H1 (cell line): ENCODE results near the gene GABRG3. TPM values are rescaled to one million over a fixed set of nuclear protein-coding genes. Genes with fewer than 3 reads are reported as not detected.

ENCODE experiments used
- CTCF ChIA-PET: fragments of 300-600 bp; sonication (Branson Sonifier 250); formaldehyde crosslinking; loops from one replicate; lab custom pipeline; 2021; ENCODE audit not compliant: partially characterized antibody; lab: Charles Lee
- POLR2A ChIA-PET: fragments of 300-600 bp; sonication (Branson Sonifier 250); formaldehyde crosslinking; loops from one replicate; lab custom pipeline; 2021; ENCODE audit warnings: inconsistent platforms; ENCODE audit not compliant: partially characterized antibody; lab: Charles Lee
- DNase-seq, 2 experiments: peaks; one replicate each; pipeline versions ENCODE4 v3.0.0 to v3.0.0-alpha.2; 2010 to 2022; ENCODE audit warnings: low spot score in 2 of 2, low read depth in 1 of 2, mixed read lengths in 1 of 2
- FAIRE-seq: peaks from 2 replicates; lab custom pipeline; 2011; peaks lifted over from hg19 to GRCh38; lab: Jason Lieb, UNC
- H2AFZ ChIP-seq: 2 replicates; pipeline ENCODE4 v1.8.1; 2012; ENCODE audit warnings: low read length, inconsistent platforms
- H2AK5ac ChIP-seq: 2 replicates; pipeline ENCODE4 v1.6.1; 2013; ENCODE audit warnings: low read depth, low read length
- H2BK120ac ChIP-seq: replicated peaks from 2 replicates; pipeline ENCODE3; 2013; ENCODE audit warnings: low read depth, low read length, inconsistent platforms
- H2BK12ac ChIP-seq: 2 replicates; pipeline ENCODE4 v1.6.1; 2013; ENCODE audit warnings: low read depth, low read length
- H2BK15ac ChIP-seq: 2 replicates; pipeline ENCODE4 v1.6.1; 2013; ENCODE audit warnings: low read length
- H2BK20ac ChIP-seq: 2 replicates; pipeline ENCODE4 v1.6.1; 2013; ENCODE audit warnings: low read length
- H2BK5ac ChIP-seq: 2 replicates; pipeline ENCODE4 v1.6.1; 2013; ENCODE audit warnings: low read depth, low read length
- H3K14ac ChIP-seq: 2 replicates; pipeline ENCODE4 v1.6.1; 2013; ENCODE audit warnings: inconsistent platforms; ENCODE audit not compliant: insufficient read length
- H3K18ac ChIP-seq: 2 replicates; pipeline ENCODE4 v1.6.1; 2013; ENCODE audit warnings: low read length; ENCODE audit errors: extremely low read depth
- H3K23ac ChIP-seq: 2 replicates; pipeline ENCODE4 v1.6.1; 2013; ENCODE audit warnings: inconsistent platforms; ENCODE audit not compliant: insufficient read length
- H3K23me2 ChIP-seq: 2 replicates; pipeline ENCODE4 v1.6.1; 2013; ENCODE audit warnings: low read depth, low read length
- H3K27ac ChIP-seq: 2 replicates; pipeline ENCODE4 v1.6.1; 2011; ENCODE audit warnings: low read depth, low read length, inconsistent platforms
- H3K27me3 ChIP-seq, 4 experiments: replicated peaks in 1 of 4; 1 replicate in 1 of 4; 2 replicates in 3 of 4; pipeline versions ENCODE4 v1.6.1 to v1.8.1; 2011 to 2013; ENCODE audit warnings: low read length in 3 of 4, mild to moderate bottlenecking in 3 of 4, inconsistent platforms in 2 of 4, mixed read lengths in 2 of 4, moderate library complexity in 1 of 4; ENCODE audit not compliant: control insufficient read depth in 3 of 4, insufficient read depth in 3 of 4; ENCODE audit errors: extremely low read depth in 1 of 4
- H3K36me3 ChIP-seq, 4 experiments: 2 replicates each; pipeline versions ENCODE4 v1.6.1 to v1.8.1; 2011 to 2013; ENCODE audit warnings: mild to moderate bottlenecking in 4 of 4, low read length in 3 of 4, moderate library complexity in 2 of 4, control low read depth in 1 of 4, inconsistent platforms in 1 of 4; ENCODE audit not compliant: insufficient read depth in 4 of 4, control insufficient read depth in 2 of 4
- H3K4ac ChIP-seq: replicated peaks from 2 replicates; pipeline ENCODE3; 2013; ENCODE audit warnings: low read length, low read depth, mixed read lengths, inconsistent platforms; ENCODE audit not compliant: insufficient read length
- H3K4me1 ChIP-seq, 4 experiments: replicated peaks in 1 of 4; 1 replicate in 1 of 4; 2 replicates in 3 of 4; pipeline versions ENCODE4 v1.6.1 to v1.8.1; 2011 to 2013; ENCODE audit warnings: low read length in 3 of 4, inconsistent platforms in 2 of 4, mixed read lengths in 1 of 4; ENCODE audit not compliant: insufficient read depth in 4 of 4, control insufficient read depth in 3 of 4
- H3K4me2 ChIP-seq, 2 experiments: 2 replicates each; pipeline versions ENCODE4 v1.6.1 to v1.8.1; 2011 to 2013; ENCODE audit warnings: low read depth in 2 of 2, low read length in 2 of 2, control low read depth in 1 of 2, inconsistent platforms in 1 of 2, mild to moderate bottlenecking in 1 of 2; ENCODE audit not compliant: insufficient read depth in 1 of 2
- H3K4me3 ChIP-seq, 4 experiments: fragments of 200-600, 300-600 bp in 1 of 4; sonication (generic), shearing (Covaris generic), sonication (Bioruptor Twin) in 1 of 4; 2 replicates each; pipeline versions ENCODE4 v1.5.1 to v1.8.1; 2011 to 2016; ENCODE audit warnings: low read length in 4 of 4, low read depth in 3 of 4, control low read depth in 2 of 4, inconsistent platforms in 2 of 4, mild to moderate bottlenecking in 2 of 4, mixed read lengths in 1 of 4, moderate library complexity in 1 of 4; ENCODE audit not compliant: insufficient read depth in 2 of 4; ENCODE audit errors: extremely low read depth in 1 of 4
- H3K56ac ChIP-seq: replicated peaks from 2 replicates; pipeline ENCODE3; 2013; ENCODE audit warnings: low read depth, mild to moderate bottlenecking, mixed read lengths, low read length, inconsistent platforms; ENCODE audit not compliant: insufficient read length
- H3K79me1 ChIP-seq: 2 replicates; pipeline ENCODE4 v1.6.1; 2013; ENCODE audit warnings: low read depth, low read length, control low read depth
- H3K79me2 ChIP-seq, 2 experiments: 2 replicates each; pipeline versions ENCODE4 v1.6.1 to v1.8.1; 2012 to 2013; ENCODE audit warnings: low read length in 2 of 2, mild to moderate bottlenecking in 2 of 2, inconsistent platforms in 1 of 2; ENCODE audit not compliant: insufficient read depth in 2 of 2, control insufficient read depth in 1 of 2
- H3K9ac ChIP-seq, 4 experiments: replicated peaks in 1 of 4; 1 replicate in 1 of 4; 2 replicates in 3 of 4; pipeline versions ENCODE4 v1.6.1 to v1.8.1; 2011 to 2013; ENCODE audit warnings: low read depth in 3 of 4, low read length in 3 of 4, control low read depth in 2 of 4, mild to moderate bottlenecking in 2 of 4, moderate library complexity in 2 of 4, inconsistent platforms in 1 of 4; ENCODE audit errors: extremely low read depth in 1 of 4
- H3K9me3 ChIP-seq, 2 experiments: 2 replicates each; pipeline versions ENCODE4 v1.6.1 to v1.8.1; 2012 to 2013; ENCODE audit warnings: mild to moderate bottlenecking in 2 of 2, moderate library complexity in 2 of 2, control low read depth in 1 of 2, inconsistent platforms in 1 of 2, low read depth in 1 of 2, low read length in 1 of 2, mixed read lengths in 1 of 2; ENCODE audit not compliant: insufficient read depth in 2 of 2
- H4K20me1 ChIP-seq, 2 experiments: replicated peaks in 1 of 2; 2 replicates each; pipeline versions ENCODE3 to v1.8.1; 2011 to 2013; ENCODE audit warnings: inconsistent platforms in 2 of 2, low read length in 2 of 2, mild to moderate bottlenecking in 1 of 2; ENCODE audit not compliant: insufficient read depth in 2 of 2, control insufficient read depth in 1 of 2
- H4K5ac ChIP-seq: 2 replicates; pipeline ENCODE4 v1.6.1; 2013; ENCODE audit warnings: low read length, low read depth, mixed read lengths, inconsistent platforms; ENCODE audit not compliant: insufficient read length
- H4K8ac ChIP-seq: 2 replicates; pipeline ENCODE4 v1.8.0; 2013; ENCODE audit warnings: mild to moderate bottlenecking, moderate library complexity, low read length, inconsistent platforms; ENCODE audit not compliant: insufficient read depth; ENCODE audit errors: extremely low read depth
- H4K91ac ChIP-seq: replicated peaks from 2 replicates; pipeline ENCODE3; 2013; ENCODE audit warnings: low read length, mixed read lengths, inconsistent platforms; ENCODE audit not compliant: insufficient read length
- ASH2L ChIP-seq: fragments of 200-600, 300-600 bp; sonication (generic); IDR thresholded peaks from one replicate; pipeline ENCODE4 v1.7.1; 2017; ENCODE audit warnings: low read length
- EP300 ChIP-seq, 2 experiments: IDR thresholded peaks; 1 replicate in 1 of 2; 2 replicates in 1 of 2; pipeline ENCODE4 v1.6.1; 2011 to 2012; ENCODE audit warnings: low read depth in 2 of 2, low read length in 2 of 2, mild to moderate bottlenecking in 2 of 2, borderline replicate concordance in 1 of 2, inconsistent platforms in 1 of 2, moderate library complexity in 1 of 2
- FOSL1 ChIP-seq: IDR thresholded peaks from 2 replicates; pipeline ENCODE4 v1.6.1; 2011; ENCODE audit warnings: mild to moderate bottlenecking, low read depth, low read length, moderate library complexity; ENCODE audit not compliant: insufficient read depth
- PHF8 ChIP-seq: fragments of 200-600 bp; sonication (generic); conservative IDR thresholded peaks from 2 replicates; pipeline ENCODE4 v1.7.1; 2012; ENCODE audit warnings: low read depth, mild to moderate bottlenecking, inconsistent platforms, low read length, moderate library complexity
- SAP30 ChIP-seq: fragments of 300-600 bp; sonication (generic); IDR thresholded peaks from 2 replicates; pipeline ENCODE4 v1.7.1; 2012; ENCODE audit warnings: low read length, moderate library complexity, mild to moderate bottlenecking, inconsistent platforms; ENCODE audit not compliant: insufficient read depth, insufficient replicate concordance
- SIRT6 ChIP-seq: IDR thresholded peaks from one replicate; pipeline ENCODE4 v1.7.1; 2012; ENCODE audit warnings: low read length, inconsistent platforms
- WGBS, 2 experiments: shearing (Covaris generic) in 1 of 2; methylation state at CpG; one replicate each; pipeline versions ENCODE4 v1.1.6 to v1.1.7; 2013 to 2015; ENCODE audit warnings: low lambda C conversion rate in 2 of 2, mixed read lengths in 2 of 2, inconsistent platforms in 1 of 2, low coverage in 1 of 2, missing lambda C conversion rate in 1 of 2; ENCODE audit not compliant: insufficient replicate concordance in 2 of 2, insufficient coverage in 1 of 2, insufficient read length in 1 of 2; ENCODE audit errors: extremely low coverage in 1 of 2, missing lambda C conversion rate in 1 of 2; 5-methylcytosine and 5-hydroxymethylcytosine counted together
- polyA plus RNA-seq, 7 experiments: library from polyadenylated mRNA; depleted of rRNA in 3 of 7; stranded (reverse) in 5 of 7; unstranded in 2 of 7; fragments of >200 nt in 5 of 7; fragments of 200-250 nt in 2 of 7; gene quantifications; 1 replicate in 5 of 7; 2 replicates in 1 of 7; 4 replicates in 1 of 7; pipeline versions ENCODE4 v1.2.1 to v1.2.3, GENCODE V29; 2011 to 2013; ENCODE audit warnings: missing spikeins in 2 of 7, mixed read lengths in 2 of 7
- total RNA-seq: library from RNA; stranded (reverse); fragmentation: NEBNext Ultra II Directional; extraction: Animal tissue kit (Norgen Biotek cat#: 25700); gene quantifications from 2 replicates; pipeline ENCODE4 v1.2.1, GENCODE V29; 2021

GABRG3 gene
- total and polyA plus RNA-seq, 2 of the 8 experiments (the other 6 are each of a cell fraction or from before 2014, with no cell fraction given): 0.17 to 0.80 TPM

DNA sequence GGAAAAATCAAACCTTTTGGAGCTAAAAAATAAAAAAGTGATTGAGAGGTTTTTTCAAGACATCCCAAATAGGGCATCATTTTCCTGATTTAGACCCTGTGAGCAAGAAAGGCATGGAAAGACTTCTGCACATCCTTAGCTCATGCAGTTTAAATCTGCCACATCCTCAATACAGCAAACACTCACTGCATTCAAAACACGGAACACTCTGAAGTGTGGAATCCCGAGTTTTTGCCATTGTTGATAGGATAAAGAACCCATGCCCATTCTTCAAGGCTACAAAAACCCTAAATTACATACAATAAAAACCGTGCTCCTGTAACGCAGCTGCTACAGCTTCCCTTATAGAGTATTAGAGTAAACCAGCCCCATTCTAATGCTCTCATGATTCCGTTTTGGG lies 346.8 kb downstream of the GABRG3 start:
- H3K4me1 ChIP-seq: no peaks in the 10 kb centered on the region
- H3K27ac ChIP-seq: no peak overlapping the region
- H3K23me2 ChIP-seq: no peaks in the 10 kb centered on the region
- H3K4me2 ChIP-seq: no peak overlapping the region
- no peak overlapping the region for H3K18ac ChIP-seq
- no peak overlapping the region for H3K4me3 ChIP-seq
- no peak overlapping the region for H3K14ac ChIP-seq
- no peak overlapping the region for H2AFZ ChIP-seq
- H3K56ac ChIP-seq: no peak overlapping the region
- H2BK20ac ChIP-seq: no peak overlapping the region
- no peak for FAIRE-seq
- no peak overlapping the region for H4K8ac ChIP-seq
- H4K5ac ChIP-seq: no peak overlapping the region
- no peaks in the 10 kb centered on the region for H3K36me3 ChIP-seq
- no peak for DNase-seq
- no peak overlapping the region for H2AK5ac ChIP-seq
- no peak overlapping the region for H2BK15ac ChIP-seq
- peaks cover 0 to 2% of the 10 kb centered on the region in 2 experiments for H4K20me1 ChIP-seq
- no peak overlapping the region for H2BK5ac ChIP-seq
- POLR2A ChIA-PET: no interaction called here
- no peaks in the 10 kb centered on the region for H3K9me3 ChIP-seq
- TF ChIP-seq SIRT6 (no peak), EP300 (IDR thresholded peaks at IDR 0.05; ENCODE audit: borderline replicate concordance in 1 of 2, low read depth in 2 of 2, low read length in 2 of 2) (no peak), SAP30 (no peak), ASH2L (no peak), PHF8 (no peak), FOSL1 (no peak)
- TF ChIP-seq, all 59 proteins: peak for 0
- WGBS, 2 experiments: 88% methylated on average over 5 of the region's 5 CpGs; no CpG with 5 or more reads in 1 of the 2 experiments
- no peaks in the 10 kb centered on the region for H3K79me2 ChIP-seq
- CTCF ChIA-PET: interaction anchor here (1.1 to 2.0 kb wide), 3 partner anchors 42 to 428 kb away, joined by 3 to 7 read pairs (median 4); no protein-coding TSS in a partner anchor
- H2BK120ac ChIP-seq: no peak overlapping the region
- H3K27me3 ChIP-seq: no peaks in the 10 kb centered on the region
- no peak overlapping the region for H3K23ac ChIP-seq
- H4K91ac ChIP-seq: no peak overlapping the region
- H3K9ac ChIP-seq: no peak overlapping the region
- no peak overlapping the region for H2BK12ac ChIP-seq
- H3K79me1 ChIP-seq: no peaks in the 10 kb centered on the region
- no peak overlapping the region for H3K4ac ChIP-seq
